ENCODE measurements around the gene FILIP1L. TPM values are rescaled to one million over a fixed set of nuclear protein-coding genes. Genes with fewer than 3 reads are reported as not detected.

The FILIP1L gene
- total and polyA plus RNA-seq, 2 of the 13 experiments (the other 11 are each of a cell fraction or from before 2014, with no cell fraction given) = 8.1 to 187 TPM

DNA sequence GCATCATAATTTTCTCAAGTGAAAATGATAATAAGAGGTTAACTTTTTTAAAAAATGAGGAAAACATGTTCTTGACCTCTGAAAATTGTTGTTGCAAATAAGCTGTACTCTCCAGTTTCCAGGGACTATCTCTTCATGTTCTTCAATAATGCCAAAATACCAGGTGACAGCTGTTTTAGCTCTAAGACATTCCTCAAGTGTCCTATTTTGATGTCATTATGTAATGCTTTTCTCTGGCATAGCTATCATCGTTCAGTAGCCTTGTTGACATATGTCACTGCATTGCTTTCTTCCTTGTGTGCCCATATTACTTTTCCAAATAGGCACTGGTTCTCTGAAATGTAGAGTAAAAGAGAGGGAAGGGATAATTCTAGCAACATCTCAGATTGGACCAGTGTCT, 5.7 kb upstream of the FILIP1L start:
- Histone ChIP-seq H3K4me2 (ENCODE audit: low read depth, low read length) (no peak overlapping the region), H3K4me1 (ENCODE audit: insufficient read depth, low read length) (peaks cover 6% of the 10 kb centered on the region), H2AFZ (ENCODE audit: low read length) (no peak overlapping the region), H3K27ac (ENCODE audit: extremely low read length, insufficient read depth, low read length) (no peak overlapping the region), H3K9me3 (ENCODE audit: low read length) (no peaks in the 10 kb centered on the region), H3K27me3 (ENCODE audit: control insufficient read depth in 1 of 2, insufficient read depth in 2 of 2, low read length in 2 of 2) (no peaks in the 10 kb centered on the region), H3K79me2 (ENCODE audit: insufficient read depth, low read length) (no peaks in the 10 kb centered on the region), H3K9ac (ENCODE audit: insufficient read depth, low read depth, low read length) (no peak overlapping the region), H3K4me3 (replicated peaks in 1 of 3; ENCODE audit: insufficient read depth in 1 of 3, low read depth in 2 of 3, low read length in 3 of 3) (no peak overlapping the region), H3K36me3 (replicated peaks in 1 of 2; ENCODE audit: control insufficient read depth in 1 of 2, insufficient read depth in 2 of 2, low read length in 2 of 2) (no peaks in the 10 kb centered on the region), H4K20me1 (ENCODE audit: insufficient read depth, low read length) (no peaks in the 10 kb centered on the region)
- intact Hi-C loops (cut with micrococcal nuclease; ENCODE audit: unreplicated experiment) (no loop called here), in situ Hi-C loops (cut with HindIII; ENCODE audit: extremely low pct_ligation_motif_present, low pct_unique_long_range_greater_than_20kb) (no loop called here)
- BruUV-seq (replicated peaks) = no TSS peak
- ChIA-PET POLR2A (no interaction called here), CTCF (ENCODE audit: low intra/inter-chr PET ratio, low total read pairs) (no interaction called here)
- TF ChIP-seq, protein P1, sequence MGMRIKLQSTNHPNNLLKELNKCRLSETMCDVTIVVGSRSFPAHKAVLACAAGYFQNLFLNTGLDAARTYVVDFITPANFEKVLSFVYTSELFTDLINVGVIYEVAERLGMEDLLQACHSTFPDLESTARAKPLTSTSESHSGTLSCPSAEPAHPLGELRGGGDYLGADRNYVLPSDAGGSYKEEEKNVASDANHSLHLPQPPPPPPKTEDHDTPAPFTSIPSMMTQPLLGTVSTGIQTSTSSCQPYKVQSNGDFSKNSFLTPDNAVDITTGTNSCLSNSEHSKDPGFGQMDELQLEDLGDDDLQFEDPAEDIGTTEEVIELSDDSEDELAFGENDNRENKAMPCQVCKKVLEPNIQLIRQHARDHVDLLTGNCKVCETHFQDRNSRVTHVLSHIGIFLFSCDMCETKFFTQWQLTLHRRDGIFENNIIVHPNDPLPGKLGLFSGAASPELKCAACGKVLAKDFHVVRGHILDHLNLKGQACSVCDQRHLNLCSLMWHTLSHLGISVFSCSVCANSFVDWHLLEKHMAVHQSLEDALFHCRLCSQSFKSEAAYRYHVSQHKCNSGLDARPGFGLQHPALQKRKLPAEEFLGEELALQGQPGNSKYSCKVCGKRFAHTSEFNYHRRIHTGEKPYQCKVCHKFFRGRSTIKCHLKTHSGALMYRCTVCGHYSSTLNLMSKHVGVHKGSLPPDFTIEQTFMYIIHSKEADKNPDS (CRISPR knock-in tag; IDR thresholded peaks at IDR 0.05) = no peak
- TF ChIP-seq, protein P2, sequence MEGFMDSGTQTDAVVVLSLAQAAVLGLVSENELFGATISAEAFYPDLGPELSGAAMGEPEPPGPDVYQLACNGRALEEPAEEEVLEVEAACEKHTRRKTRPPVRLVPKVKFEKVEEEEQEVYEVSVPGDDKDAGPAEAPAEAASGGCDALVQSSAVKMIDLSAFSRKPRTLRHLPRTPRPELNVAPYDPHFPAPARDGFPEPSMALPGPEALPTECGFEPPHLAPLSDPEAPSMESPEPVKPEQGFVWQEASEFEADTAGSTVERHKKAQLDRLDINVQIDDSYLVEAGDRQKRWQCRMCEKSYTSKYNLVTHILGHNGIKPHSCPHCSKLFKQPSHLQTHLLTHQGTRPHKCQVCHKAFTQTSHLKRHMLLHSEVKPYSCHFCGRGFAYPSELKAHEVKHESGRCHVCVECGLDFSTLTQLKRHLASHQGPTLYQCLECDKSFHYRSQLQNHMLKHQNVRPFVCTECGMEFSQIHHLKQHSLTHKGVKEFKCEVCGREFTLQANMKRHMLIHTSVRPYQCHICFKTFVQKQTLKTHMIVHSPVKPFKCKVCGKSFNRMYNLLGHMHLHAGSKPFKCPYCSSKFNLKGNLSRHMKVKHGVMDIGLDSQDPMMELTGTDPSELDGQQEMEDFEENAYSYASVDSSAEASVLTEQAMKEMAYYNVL (CRISPR knock-in tag; IDR thresholded peaks at IDR 0.05; ENCODE audit: borderline replicate concordance) = no peak
- TF ChIP-seq ZNF670 (CRISPR knock-in tag; IDR thresholded peaks at IDR 0.05; ENCODE audit: borderline replicate concordance) = no peak
- TF ChIP-seq ZSCAN21 (CRISPR knock-in tag; IDR thresholded peaks at IDR 0.05; ENCODE audit: borderline replicate concordance) = no peak
- TF ChIP-seq, protein P3, sequence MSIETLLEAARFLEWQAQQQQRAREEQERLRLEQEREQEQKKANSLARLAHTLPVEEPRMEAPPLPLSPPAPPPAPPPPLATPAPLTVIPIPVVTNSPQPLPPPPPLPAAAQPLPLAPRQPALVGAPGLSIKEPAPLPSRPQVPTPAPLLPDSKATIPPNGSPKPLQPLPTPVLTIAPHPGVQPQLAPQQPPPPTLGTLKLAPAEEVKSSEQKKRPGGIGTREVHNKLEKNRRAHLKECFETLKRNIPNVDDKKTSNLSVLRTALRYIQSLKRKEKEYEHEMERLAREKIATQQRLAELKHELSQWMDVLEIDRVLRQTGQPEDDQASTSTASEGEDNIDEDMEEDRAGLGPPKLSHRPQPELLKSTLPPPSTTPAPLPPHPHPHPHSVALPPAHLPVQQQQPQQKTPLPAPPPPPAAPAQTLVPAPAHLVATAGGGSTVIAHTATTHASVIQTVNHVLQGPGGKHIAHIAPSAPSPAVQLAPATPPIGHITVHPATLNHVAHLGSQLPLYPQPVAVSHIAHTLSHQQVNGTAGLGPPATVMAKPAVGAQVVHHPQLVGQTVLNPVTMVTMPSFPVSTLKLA (IDR thresholded peaks at IDR 0.05) = no peak
- TF ChIP-seq ZNF264 (CRISPR knock-in tag; IDR thresholded peaks at IDR 0.05) = no peak
- TF ChIP-seq ZNF564 (CRISPR knock-in tag; IDR thresholded peaks at IDR 0.05) = no peak
- no peak for TF ChIP-seq ARNT (IDR thresholded peaks at IDR 0.05)
- no peak for TF ChIP-seq HDAC2 (CRISPR knock-in tag; IDR thresholded peaks at IDR 0.05)
- no peak for TF ChIP-seq TEAD3 (CRISPR knock-in tag; optimal IDR thresholded peaks at IDR 0.05; ENCODE audit: borderline replicate concordance)
- TF ChIP-seq, protein P4, sequence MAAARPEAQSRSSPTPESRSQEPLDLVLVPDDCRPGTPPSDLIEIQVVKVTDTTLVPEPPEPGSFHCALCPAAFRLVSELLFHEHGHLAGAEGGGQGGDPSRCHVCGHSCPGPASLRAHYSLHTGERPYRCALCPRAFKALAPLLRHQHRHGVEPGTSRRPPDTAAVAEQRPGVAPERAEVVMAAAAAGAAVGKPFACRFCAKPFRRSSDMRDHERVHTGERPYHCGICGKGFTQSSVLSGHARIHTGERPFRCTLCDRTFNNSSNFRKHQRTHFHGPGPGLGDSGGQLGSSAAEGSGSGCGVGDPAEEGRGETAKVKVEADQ (CRISPR knock-in tag; IDR thresholded peaks at IDR 0.05; ENCODE audit: borderline replicate concordance) = no peak
- FAIRE-seq (no peak), DNase-seq (ENCODE audit: low spot score) (no peak), ATAC-seq (no peak)
- 40% methylated on average over 1 of the region's 1 CpG for WGBS (ENCODE audit: low lambda C conversion rate)

Measured in HepG2 (cell line).